HT-29 (cell line): Measurements from ENCODE around the gene TUBB4A. TPM values are rescaled to one million over a fixed set of nuclear protein-coding genes. Genes with fewer than 3 reads are reported as not detected.

Experiments used
- DNase-seq: peaks from one replicate; pipeline ENCODE4 v3.0.0-alpha.2; 2015; ENCODE audit warnings: low spot score
- total RNA-seq: library from RNA; depleted of rRNA; stranded (reverse); fragments of >200 nt; shearing (Covaris generic); gene quantifications from 2 replicates; pipeline ENCODE4 v1.2.3, GENCODE V29; 2014

The TUBB4A gene
- total RNA-seq, 1 experiment from 2014 or later, result not detected

- no peak for DNase-seq
Observed at GRCh38 chr19:6495947-6496346, 6.2 kb downstream of the TUBB4A start.

- DNase-seq, result no peak
Observed at GRCh38 chr19:6494438-6495036, 7.6 kb downstream of the TUBB4A start.

- no peak for DNase-seq
Observed at GRCh38 chr19:6491802-6492592, 10.1 kb downstream of the TUBB4A start.

- DNase-seq, result no peak
Observed at GRCh38 chr19:6490134-6490533, 12.0 kb downstream of the TUBB4A start.

- no peak for DNase-seq
Observed at GRCh38 chr19:6489278-6490061, 12.6 kb downstream of the TUBB4A start.

- DNase-seq, result no peak
Observed at GRCh38 chr19:6484831-6485230, 17.3 kb downstream of the TUBB4A start.

GRCh38 chr19:6484230-6484629, 17.9 kb downstream of the TUBB4A start:
- no peak for DNase-seq

GRCh38 chr19:6483235-6483634, 18.9 kb downstream of the TUBB4A start:
- no peak for DNase-seq

GRCh38 chr19:6482343-6482686, 19.8 kb downstream of the TUBB4A start:
- DNase-seq, result no peak

- DNase-seq, result no peak
Observed at GRCh38 chr19:6481541-6482342, 20.4 kb downstream of the TUBB4A start, which contains the start of gene DENND1C. DENND1C (minus strand) TSS chr19:6481787; CDS start chr19:6481695, 92 bp downstream.

GRCh38 chr19:6480848-6481415, 21.2 kb downstream of the TUBB4A start:
- DNase-seq, result no peak

GRCh38 chr19:6479836-6480398, 22.2 kb downstream of the TUBB4A start:
- DNase-seq, result no peak

GRCh38 chr19:6478815-6479214, 23.3 kb downstream of the TUBB4A start:
- DNase-seq, result no peak

- no peak for DNase-seq
Observed at GRCh38 chr19:6476896-6477431, 25.1 kb downstream of the TUBB4A start.

- peak; percentile 56 for DNase-seq
Observed at GRCh38 chr19:6476155-6476895, 25.8 kb downstream of the TUBB4A start.

- no peak for DNase-seq
Observed at GRCh38 chr19:6475321-6476108, 26.6 kb downstream of the TUBB4A start.

- DNase-seq, result no peak
Observed at GRCh38 chr19:6473647-6474046, 28.5 kb downstream of the TUBB4A start.

- DNase-seq, result no peak
Observed at GRCh38 chr19:6472713-6473112, 29.4 kb downstream of the TUBB4A start.

- DNase-seq, result no peak
Observed at GRCh38 chr19:6471076-6471475, 31.0 kb downstream of the TUBB4A start.
